GM18951 (cell line): ENCODE data around the gene CTNND2.

Source experiments
- POLR2A ChIP-seq: IDR thresholded peaks from 4 replicates; pipeline ENCODE4 v1.6.1; 2011; ENCODE audit warnings: mild to moderate bottlenecking; ENCODE audit not compliant: insufficient read length, insufficient read depth; ENCODE audit errors: extremely low read depth
- in situ Hi-C: fragments of 300-500 bp; cut with MboI; formaldehyde crosslinking; loops from one replicate; pipeline ENCODE4 v1.12.0; 2022; ENCODE audit warnings: low sequenced_read_pairs, mixed read lengths, inconsistent platforms; ENCODE audit not compliant: unreplicated experiment

CTNND2 gene

DNA sequence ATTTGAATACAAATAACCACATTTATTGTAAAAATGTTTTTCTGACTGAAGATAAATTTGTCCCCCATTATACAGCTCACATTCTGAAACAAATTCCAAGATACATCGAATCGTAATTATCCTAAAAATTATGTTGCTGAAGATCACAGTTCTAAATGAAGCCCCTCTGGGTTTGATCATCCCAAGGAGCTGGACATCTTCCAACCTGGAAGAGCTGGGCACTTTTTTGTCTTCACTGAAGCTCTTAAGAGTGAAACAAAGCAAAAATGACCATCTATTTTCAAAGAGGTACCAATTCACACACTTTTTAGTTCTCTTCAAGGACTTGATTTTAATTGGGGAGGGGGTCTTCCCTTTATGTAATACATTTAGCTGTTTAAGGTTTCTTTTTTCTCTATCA, 5.5 kb downstream of the CTNND2 start:
- TF ChIP-seq POLR2A = no peak
- in situ Hi-C loops = no loop called here

DNA sequence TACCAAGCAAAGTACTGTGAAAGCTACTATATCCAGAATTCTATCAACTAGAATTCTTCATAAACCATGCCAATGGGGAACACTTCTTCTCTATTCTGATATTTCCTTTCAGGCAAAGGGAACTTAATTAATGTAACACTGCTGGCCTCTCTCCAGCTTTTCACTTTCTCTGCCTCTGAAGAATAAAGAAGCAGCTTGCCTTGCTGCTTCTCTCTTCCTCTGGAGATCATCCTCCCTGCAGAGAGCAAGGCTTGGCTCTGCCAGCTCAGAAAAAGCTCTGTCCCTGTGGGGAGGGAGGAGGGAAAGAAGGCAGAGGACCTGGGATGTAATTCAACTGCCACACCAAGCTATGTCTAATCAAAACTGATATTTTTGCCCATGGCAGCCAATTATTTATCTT, 6.5 kb downstream of the CTNND2 start:
- TF ChIP-seq POLR2A = no peak
- in situ Hi-C loops = no loop called here

GRCh38 chr5:11894992-11895391, 9.3 kb downstream of the CTNND2 start:
- in situ Hi-C loops = no loop called here
- TF ChIP-seq POLR2A = no peak

GRCh38 chr5:11892832-11893231, 11.4 kb downstream of the CTNND2 start:
- in situ Hi-C loops = no loop called here
- no peak for TF ChIP-seq POLR2A

DNA sequence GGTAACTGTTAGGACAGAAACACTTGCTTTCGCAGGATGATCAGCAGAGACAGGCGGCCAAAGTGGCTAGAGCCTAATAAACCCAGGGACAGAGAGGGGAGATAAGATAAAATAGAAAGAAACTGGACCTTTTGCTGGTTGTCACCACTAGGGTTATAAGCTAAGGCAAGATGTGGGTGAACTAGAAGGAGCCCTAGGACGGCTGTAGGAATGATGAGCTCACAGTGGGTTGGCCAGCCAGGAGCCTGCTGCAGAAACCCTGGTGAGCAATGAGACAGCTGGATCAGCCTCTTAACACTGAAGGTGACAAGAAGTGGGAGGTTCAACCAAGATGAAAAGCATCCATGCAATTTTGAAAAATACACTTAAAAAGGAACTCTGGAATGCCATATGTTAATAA, 13.5 kb downstream of the CTNND2 start:
- TF ChIP-seq POLR2A = no peak
- in situ Hi-C loops = no loop called here

- TF ChIP-seq POLR2A = no peak
- in situ Hi-C loops = no loop called here
Observed at GRCh38 chr5:11888221-11888620, 16.0 kb downstream of the CTNND2 start.

GRCh38 chr5:11878814-11879213, 25.4 kb downstream of the CTNND2 start:
- TF ChIP-seq POLR2A = no peak
- in situ Hi-C loops = no loop called here

DNA sequence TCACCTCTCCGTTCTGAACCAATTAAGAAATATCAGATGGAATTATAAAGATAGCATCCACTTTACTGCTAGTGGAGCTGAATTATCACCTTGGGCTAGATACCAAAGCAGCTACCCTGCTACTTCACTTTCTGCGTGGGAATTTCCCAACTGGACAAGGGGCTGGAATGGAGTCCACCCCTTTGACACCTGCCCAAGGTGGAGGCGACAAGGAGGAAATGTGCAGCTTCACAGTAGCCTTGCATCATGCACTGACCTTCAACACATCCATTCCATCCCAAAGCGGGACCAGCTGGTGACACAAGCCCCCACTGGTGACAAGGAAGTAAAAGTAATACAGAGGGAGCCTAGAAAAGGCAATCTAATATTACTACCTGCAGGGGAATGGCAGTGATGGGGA, 30.7 kb downstream of the CTNND2 start:
- no peak for TF ChIP-seq POLR2A

GRCh38 chr5:11869203-11869602, 35.0 kb downstream of the CTNND2 start:
- no peak for TF ChIP-seq POLR2A
- in situ Hi-C loops = no loop called here

More for the DNA sequence above, 30.7 kb downstream of the CTNND2 start:
- in situ Hi-C loops = no loop called here

DNA sequence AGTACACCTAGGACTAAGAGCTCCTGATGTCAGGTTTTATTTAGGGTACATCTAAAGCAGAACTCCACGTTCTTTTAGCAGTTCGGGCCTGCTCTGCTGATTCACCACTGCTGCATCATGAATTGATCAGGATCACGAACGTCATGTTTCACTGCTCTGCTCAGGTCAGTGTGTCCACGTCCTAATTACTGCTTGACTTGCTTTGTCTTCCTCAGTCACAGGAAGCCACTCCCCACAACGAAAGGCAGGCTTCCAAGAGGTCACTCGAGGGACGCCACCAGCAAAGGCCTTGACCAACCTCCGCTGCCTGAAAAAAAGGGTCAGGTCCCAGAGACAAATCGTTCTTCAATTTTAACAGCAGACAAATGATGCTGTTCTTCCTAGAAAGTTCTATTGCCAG, 40.3 kb downstream of the CTNND2 start:
- TF ChIP-seq POLR2A = no peak
- in situ Hi-C loops = no loop called here

DNA sequence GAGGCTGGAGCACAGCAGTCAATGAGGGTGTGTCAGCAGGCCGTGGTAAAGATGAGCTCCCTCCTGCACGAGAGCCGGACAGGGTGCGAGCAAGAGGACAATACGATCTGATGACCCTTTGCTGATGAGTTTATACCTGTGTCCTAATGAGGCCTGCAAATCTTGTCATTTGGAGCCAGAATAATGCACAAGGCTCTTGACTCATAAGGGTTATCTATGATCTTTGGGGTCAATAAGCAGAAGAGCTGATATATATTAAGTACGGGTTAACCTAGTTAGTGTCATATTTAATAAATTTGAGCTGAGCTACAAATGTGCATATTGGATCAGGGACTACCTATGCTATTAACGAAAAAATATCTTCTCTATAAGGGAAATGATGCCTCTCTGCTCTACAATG, 46.9 kb downstream of the CTNND2 start:
- in situ Hi-C loops = no loop called here
- no peak for TF ChIP-seq POLR2A

GRCh38 chr5:11854936-11855335, 49.3 kb downstream of the CTNND2 start:
- in situ Hi-C loops = no loop called here
- no peak for TF ChIP-seq POLR2A

DNA sequence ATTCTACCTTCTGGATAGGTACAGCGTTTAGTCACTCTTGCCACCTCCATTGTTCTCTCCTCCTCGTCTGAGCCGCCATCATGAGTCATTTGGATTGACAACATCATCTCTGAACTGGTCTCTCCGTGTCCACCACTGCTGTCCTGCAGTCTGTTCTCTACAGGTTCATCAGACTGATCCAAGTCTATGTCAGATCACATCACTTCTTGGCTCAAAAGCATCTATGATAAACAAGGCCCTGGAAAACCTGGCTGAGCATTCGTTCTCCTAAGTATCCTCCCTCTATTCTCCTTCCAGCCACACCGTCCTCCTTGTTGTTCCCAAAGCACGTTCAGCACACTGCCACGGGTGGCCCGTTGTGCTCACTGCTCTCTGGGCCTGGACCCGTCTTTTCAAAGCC, 50.5 kb downstream of the CTNND2 start:
- in situ Hi-C loops = no loop called here
- TF ChIP-seq POLR2A = no peak

- in situ Hi-C loops = no loop called here
- no peak for TF ChIP-seq POLR2A
Observed at GRCh38 chr5:11853140-11853539, 51.1 kb downstream of the CTNND2 start.

DNA sequence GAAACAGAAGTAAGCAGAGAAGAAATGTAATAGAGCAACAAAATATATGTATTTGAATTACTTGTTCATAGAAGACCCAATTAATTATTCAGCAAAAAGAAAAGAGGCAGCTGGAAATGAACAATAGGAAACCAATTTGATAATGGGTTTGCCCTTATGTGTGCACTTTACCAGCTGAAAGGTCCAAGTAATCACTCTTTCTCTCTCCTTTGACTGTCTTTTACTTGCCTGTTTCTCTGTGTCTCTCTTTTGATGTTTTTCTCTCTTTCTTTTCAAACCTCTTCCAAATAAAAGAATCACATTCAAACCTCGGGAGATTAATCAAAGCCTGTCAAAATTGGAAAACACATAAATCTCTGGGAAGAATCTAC, 51.5 kb downstream of the CTNND2 start:
- in situ Hi-C loops = no loop called here
- no peak for TF ChIP-seq POLR2A
